ES-I3 (cell line): ENCODE results near the gene RNU5B-1.

ENCODE experiments used
- H3K36me3 ChIP-seq: 2 replicates; pipeline ENCODE4 v1.6.1; 2013; ENCODE audit warnings: mild to moderate bottlenecking, low read length, control low read depth, moderate library complexity; ENCODE audit not compliant: insufficient read depth
- H3K4me1 ChIP-seq: 2 replicates; pipeline ENCODE4 v1.6.1; 2013; ENCODE audit warnings: mild to moderate bottlenecking, control low read depth, low read length; ENCODE audit not compliant: insufficient read depth
- H3K9ac ChIP-seq: 2 replicates; pipeline ENCODE4 v1.6.1; 2013; ENCODE audit warnings: low read depth, mild to moderate bottlenecking, low read length, moderate library complexity
- H3K9me3 ChIP-seq: 2 replicates; pipeline ENCODE4 v1.6.1; 2013; ENCODE audit warnings: mild to moderate bottlenecking, low read length, moderate library complexity; ENCODE audit not compliant: control insufficient read depth, insufficient read depth

RNU5B-1 gene

GRCh38 chr15:65277015-65277414 lies 27.5 kb upstream of the RNU5B-1 start:
- no peaks in the 10 kb centered on the region; the same call in 1 of the 2 replicates for H3K36me3 ChIP-seq
- H3K4me1 ChIP-seq, result no peaks in the 10 kb centered on the region
- H3K9ac ChIP-seq, result no peak overlapping the region
- H3K9me3 ChIP-seq, result no peaks in the 10 kb centered on the region

- H3K4me1 ChIP-seq, result no peaks in the 10 kb centered on the region
- no peak overlapping the region for H3K9ac ChIP-seq
- H3K9me3 ChIP-seq, result no peaks in the 10 kb centered on the region
- H3K36me3 ChIP-seq, result no peaks in the 10 kb centered on the region; the same call in 1 of the 2 replicates
Observed at GRCh38 chr15:65278480-65278879, 26.0 kb upstream of the RNU5B-1 start.

- H3K36me3 ChIP-seq, result no peaks in the 10 kb centered on the region
- peak overlapping the region; percentile 68 for H3K9ac ChIP-seq
- H3K9me3 ChIP-seq, result no peaks in the 10 kb centered on the region
- peaks cover 12% of the 10 kb centered on the region for H3K4me1 ChIP-seq
Observed at GRCh38 chr15:65285291-65286068, 19.0 kb upstream of the RNU5B-1 start.

GRCh38 chr15:65286069-65286703 lies 18.3 kb upstream of the RNU5B-1 start:
- Histone ChIP-seq H3K36me3 (no peaks in the 10 kb centered on the region), H3K9ac (peak overlapping the region; percentile 68)

GRCh38 chr15:65286704-65287519 lies 17.6 kb upstream of the RNU5B-1 start, which contains the start of gene PARP16:
Gene PARP16 (minus strand): TSS chr15:65286883. CDS start chr15:65286426, 457 bp downstream.
- peak within 1 kb of the TSS; percentile 68 for H3K9ac ChIP-seq
- H3K36me3 ChIP-seq, result no peaks in the 10 kb centered on the region
- no peaks in the 10 kb centered on the region for H3K9me3 ChIP-seq
- H3K4me1 ChIP-seq, result peaks cover 12% of the 10 kb centered on the region

More at GRCh38 chr15:65286069-65286703, 18.3 kb upstream of the RNU5B-1 start:
- Histone ChIP-seq H3K9me3 (no peaks in the 10 kb centered on the region), H3K4me1 (peaks cover 12% of the 10 kb centered on the region)

- Histone ChIP-seq H3K9ac (no peak overlapping the region; the same call in 1 of the 2 replicates), H3K9me3 (no peaks in the 10 kb centered on the region), H3K4me1 (peaks cover 12% of the 10 kb centered on the region), H3K36me3 (no peaks in the 10 kb centered on the region)
Observed at GRCh38 chr15:65287520-65287855, 17.0 kb upstream of the RNU5B-1 start.

- H3K9me3 ChIP-seq, result no peaks in the 10 kb centered on the region
- H3K9ac ChIP-seq, result no peak overlapping the region
- H3K4me1 ChIP-seq, result peaks cover 12% of the 10 kb centered on the region
- no peaks in the 10 kb centered on the region for H3K36me3 ChIP-seq
Observed at GRCh38 chr15:65289261-65289854, 15.1 kb upstream of the RNU5B-1 start.

GRCh38 chr15:65290228-65290627 lies 14.2 kb upstream of the RNU5B-1 start:
- Histone ChIP-seq H3K9ac (no peak overlapping the region), H3K9me3 (no peaks in the 10 kb centered on the region), H3K36me3 (no peaks in the 10 kb centered on the region), H3K4me1 (peaks cover 12% of the 10 kb centered on the region)

- H3K9ac ChIP-seq, result no peak overlapping the region
- H3K4me1 ChIP-seq, result no peaks in the 10 kb centered on the region
- no peaks in the 10 kb centered on the region for H3K36me3 ChIP-seq
- no peaks in the 10 kb centered on the region for H3K9me3 ChIP-seq
Observed at GRCh38 chr15:65292938-65293518, 11.4 kb upstream of the RNU5B-1 start.

- peak overlapping the region; percentile 90; the same call in 1 of the 2 replicates for H3K9ac ChIP-seq
- no peaks in the 10 kb centered on the region for H3K9me3 ChIP-seq
- H3K4me1 ChIP-seq, result no peaks in the 10 kb centered on the region; the same call in 1 of the 2 replicates
- H3K36me3 ChIP-seq, result no peaks in the 10 kb centered on the region
Observed at GRCh38 chr15:65298731-65299130, 5.7 kb upstream of the RNU5B-1 start.

- no peaks in the 10 kb centered on the region for H3K36me3 ChIP-seq
- H3K9ac ChIP-seq, result peak overlapping the region; percentile 57
- H3K4me1 ChIP-seq, result peaks cover 3% of the 10 kb centered on the region; the same call in 1 of the 2 replicates
- H3K9me3 ChIP-seq, result no peaks in the 10 kb centered on the region
Observed at GRCh38 chr15:65300924-65301441, 3.5 kb upstream of the RNU5B-1 start.

- Histone ChIP-seq H3K9ac (no peak overlapping the region), H3K36me3 (no peaks in the 10 kb centered on the region), H3K9me3 (no peaks in the 10 kb centered on the region), H3K4me1 (peaks cover 3% of the 10 kb centered on the region; the same call in 1 of the 2 replicates)
Observed at GRCh38 chr15:65302061-65302460, 2.4 kb upstream of the RNU5B-1 start.

GRCh38 chr15:65303687-65304380 lies 643 bp upstream of the RNU5B-1 start:
- Histone ChIP-seq H3K4me1 (peaks cover 3% of the 10 kb centered on the region; the same call in 1 of the 2 replicates), H3K9me3 (no peaks in the 10 kb centered on the region), H3K36me3 (no peaks in the 10 kb centered on the region), H3K9ac (peak overlapping the region; percentile 72)
